GM19455 (cell line): ENCODE data around the gene ARRDC2.
A peak's percentile ranks its signal among the peaks of the same experiment; 100 is the strongest.
"Not testable (repeated sequence)": the region's sequence is repeated elsewhere in the genome, so short reads cannot be mapped to it uniquely, and the experiment has no call there.

Source experiments
- ATAC-seq: cut with Tn5 transposase; IDR thresholded peaks from one replicate; pipeline ENCODE4 v1.9.1; 2021; ENCODE audit not compliant: unreplicated experiment

ARRDC2 gene

DNA sequence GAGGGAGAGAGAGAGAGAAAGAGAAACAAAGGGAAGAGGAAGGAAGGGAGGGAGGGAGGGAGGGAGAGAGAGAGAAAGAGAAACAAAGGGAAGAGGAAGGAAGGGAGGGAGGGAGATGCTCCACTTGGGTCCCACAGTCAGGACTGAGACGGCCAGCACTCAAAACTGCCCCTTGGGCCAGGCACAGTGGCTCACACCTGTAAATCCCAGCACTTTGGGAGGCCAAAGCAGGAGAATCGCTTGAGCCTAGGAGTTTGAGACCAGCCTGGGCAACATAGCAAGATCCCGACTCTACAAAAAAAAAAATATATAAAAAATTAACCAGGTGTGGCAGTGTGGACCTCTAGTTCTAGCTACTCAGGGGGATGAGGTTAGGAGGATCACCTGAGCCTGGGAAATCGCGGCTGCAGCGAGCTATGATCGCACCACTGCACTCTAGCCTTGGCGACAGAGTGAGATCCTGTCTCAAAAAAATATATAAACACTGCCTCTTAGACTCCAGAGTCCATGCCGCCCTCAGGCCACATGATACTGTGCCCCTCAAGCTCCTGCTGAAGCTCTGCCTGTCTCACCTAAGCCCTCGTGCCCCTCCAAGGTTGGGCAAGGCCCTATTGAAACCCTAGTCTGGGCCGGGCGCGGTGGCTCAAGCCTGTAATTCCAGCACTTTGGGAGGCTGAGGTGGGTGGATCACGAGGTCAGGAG is 8.4 kb downstream of the ARRDC2 start:
- ATAC-seq, result no peak

- no peak for ATAC-seq
Observed at GRCh38 chr19:18017275-18018083, 9.5 kb downstream of the ARRDC2 start.

DNA sequence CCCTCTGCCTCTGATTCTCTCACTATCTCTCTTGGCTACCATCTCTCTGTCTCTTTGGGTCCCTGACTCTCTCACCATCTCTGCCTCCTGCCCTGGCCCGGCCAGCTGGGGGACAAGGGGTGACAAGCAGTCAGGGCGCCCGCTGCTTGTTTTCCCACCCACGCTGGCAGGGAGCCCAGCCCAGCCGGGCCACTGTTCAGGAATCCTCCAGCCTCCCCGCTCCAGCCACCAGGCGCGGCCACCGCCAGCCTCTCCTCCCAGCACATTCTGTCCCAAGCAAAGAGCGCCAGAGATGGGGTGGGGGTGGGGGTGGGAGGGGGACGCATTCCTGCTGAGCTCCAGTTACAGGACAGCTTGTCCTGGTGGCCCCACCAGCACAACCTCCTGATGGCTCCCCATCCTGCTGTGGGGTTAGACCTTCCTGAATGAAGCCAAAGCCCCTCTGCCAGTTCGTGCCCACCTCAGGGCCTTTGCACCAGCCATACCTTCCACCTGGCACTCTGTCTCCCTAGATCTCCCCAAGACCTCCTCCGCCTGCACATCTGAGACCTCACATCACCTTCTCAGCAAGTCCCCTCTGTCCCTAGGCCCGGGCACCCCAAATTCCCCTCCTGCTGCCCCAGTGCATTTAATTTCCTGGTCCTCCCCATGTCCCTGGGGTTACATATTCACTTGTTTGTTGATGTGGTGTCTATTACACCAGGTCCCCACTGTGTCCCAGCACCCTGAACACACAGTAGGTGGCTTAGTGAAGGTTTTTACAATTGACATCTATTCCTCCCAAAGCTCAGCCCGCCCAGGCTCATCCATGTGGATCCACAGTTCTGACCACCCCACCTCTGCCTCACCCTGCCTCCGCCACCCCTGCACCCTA is 12.5 kb downstream of the ARRDC2 start:
- ATAC-seq, result no peak

DNA sequence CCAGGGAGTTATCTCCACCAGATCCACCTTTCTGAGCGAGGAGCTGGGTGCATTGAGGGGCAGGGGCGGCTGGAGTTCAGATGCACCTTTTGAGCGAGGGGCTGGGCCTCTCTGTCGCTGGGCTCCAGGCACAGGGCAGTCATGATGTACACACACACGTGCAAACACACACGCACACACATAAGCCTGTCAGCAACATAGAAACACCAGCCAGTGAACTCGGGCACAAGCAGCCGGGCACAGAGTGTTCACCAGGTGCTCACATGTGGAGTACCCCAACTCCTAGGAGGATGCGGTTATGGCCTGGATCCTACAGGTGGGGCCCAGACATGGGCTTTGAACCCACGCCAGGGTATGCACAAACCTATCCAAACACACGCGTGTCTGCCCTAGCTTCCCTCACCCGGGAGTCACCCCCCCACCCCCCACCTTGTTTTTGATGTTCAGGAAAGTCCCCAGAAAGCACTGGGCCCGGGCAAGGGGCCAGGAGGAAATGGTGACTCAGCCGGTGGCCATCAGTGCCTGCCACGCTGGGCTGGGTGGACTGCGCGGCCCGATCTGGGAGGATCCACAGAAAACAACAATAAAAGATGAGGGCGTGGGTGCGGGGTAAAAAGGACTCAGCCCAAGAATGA is 13.3 kb downstream of the ARRDC2 start:
- ATAC-seq, result no peak

GRCh38 chr19:18023622-18024251 is 15.8 kb downstream of the ARRDC2 start:
- ATAC-seq, result no peak

DNA sequence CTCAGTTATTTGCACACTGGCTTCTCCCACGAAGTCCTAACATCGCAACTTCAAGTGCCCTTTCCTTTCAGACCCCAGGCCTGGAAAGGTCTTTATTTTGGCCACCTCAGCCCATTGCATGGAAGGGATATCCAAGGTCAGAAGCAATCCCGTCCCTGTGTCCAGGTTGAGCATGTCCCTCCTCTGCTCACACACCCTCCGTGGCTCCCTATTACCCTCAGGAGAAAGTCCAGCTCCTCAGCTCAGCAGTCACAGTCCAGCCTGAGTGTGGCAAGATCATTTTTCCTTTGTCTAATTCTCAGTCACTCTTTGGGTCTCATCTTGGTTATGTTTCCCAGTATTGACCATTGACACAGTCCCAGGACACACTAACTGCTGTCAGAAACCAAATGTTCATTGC is 19.2 kb downstream of the ARRDC2 start:
- no peak for ATAC-seq

- ATAC-seq, result no peak
Observed at GRCh38 chr19:18029617-18030338, 21.8 kb downstream of the ARRDC2 start.

- ATAC-seq, result not testable (repeated sequence)
Observed at GRCh38 chr19:18031401-18031800, 23.4 kb downstream of the ARRDC2 start.

- not testable (repeated sequence) for ATAC-seq
Observed at GRCh38 chr19:18032102-18032501, 24.1 kb downstream of the ARRDC2 start.

- no peak for ATAC-seq
Observed at GRCh38 chr19:18041054-18041453, 33.1 kb downstream of the ARRDC2 start.

DNA sequence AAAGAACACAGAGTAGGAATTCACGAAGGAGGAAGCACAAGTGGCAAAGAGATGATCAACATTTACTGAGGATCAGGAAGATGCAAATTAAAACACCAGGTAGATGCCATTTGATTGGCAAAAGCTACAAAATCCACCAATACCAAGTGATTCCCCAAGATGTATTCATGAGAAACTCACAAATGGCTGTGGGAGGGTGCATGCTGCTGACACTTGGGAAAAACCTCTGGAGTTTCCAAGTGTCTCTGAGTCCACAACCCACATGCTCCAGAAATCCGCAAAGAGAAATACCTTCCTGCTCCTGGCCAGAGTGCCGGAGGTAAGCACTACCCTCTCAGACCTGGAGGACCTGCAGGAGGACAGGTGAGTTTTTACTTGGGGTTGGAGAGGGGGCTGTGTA is 35.7 kb downstream of the ARRDC2 start:
- no peak for ATAC-seq

DNA sequence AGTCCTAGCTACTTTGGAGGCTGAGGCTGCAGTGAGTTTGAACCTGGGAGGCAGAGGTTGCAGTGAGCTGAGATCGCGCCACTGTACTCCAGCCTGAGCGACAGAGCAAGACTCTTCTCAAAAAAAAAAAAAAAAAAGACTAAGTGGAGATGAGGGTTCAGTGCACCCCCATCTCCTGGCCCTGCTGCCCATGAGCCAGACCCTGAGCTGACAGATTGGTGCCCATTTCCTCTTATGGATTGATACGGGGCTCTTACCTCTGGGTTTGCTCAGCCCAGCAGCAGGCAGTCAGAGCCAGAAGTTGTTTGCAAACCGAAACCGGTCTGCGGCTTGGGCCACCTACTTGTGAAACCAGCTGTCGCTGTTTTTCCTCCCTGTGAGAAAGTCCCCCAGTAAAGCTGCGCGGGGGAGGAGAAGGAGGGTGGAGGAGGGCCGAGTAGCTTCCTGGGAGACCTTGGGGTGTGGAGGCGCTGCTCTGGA is 36.9 kb downstream of the ARRDC2 start:
- ATAC-seq, result peak; percentile 86

DNA sequence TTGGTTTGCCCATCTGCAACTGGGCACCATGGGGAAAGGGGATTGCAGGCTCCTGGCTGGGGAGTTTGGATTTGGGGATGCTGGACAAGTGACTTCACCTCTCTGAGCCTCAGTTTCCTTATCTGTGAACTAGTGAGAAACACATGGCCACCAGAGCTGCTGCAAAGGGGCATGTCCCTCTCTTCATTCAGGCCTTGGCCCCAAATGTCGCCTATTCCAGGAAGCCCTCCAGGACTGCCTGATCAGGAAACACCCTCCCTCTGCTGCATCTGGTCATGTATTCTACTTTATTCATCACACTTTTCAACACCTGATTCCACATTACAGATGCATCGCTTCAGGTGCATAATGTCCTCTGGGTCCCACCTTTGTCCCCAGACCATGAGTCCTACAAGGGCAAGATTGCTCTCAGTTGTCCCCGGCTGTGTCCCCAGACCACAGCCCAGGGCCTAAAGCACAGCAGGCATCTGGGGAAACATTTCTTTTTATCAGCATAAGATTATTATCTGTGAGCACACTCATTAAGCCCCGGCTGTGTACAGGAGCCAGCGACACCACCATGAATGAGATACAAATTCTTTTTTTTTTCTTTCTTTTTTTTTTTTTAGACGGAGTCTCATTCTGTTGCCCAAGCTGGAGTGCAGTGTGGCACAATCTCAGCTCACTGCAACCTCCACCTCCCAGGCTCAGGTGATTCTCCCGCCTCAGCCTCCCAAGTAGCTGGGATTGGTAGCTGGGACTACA is 37.5 kb downstream of the ARRDC2 start:
- ATAC-seq, result peak; percentile 12

DNA sequence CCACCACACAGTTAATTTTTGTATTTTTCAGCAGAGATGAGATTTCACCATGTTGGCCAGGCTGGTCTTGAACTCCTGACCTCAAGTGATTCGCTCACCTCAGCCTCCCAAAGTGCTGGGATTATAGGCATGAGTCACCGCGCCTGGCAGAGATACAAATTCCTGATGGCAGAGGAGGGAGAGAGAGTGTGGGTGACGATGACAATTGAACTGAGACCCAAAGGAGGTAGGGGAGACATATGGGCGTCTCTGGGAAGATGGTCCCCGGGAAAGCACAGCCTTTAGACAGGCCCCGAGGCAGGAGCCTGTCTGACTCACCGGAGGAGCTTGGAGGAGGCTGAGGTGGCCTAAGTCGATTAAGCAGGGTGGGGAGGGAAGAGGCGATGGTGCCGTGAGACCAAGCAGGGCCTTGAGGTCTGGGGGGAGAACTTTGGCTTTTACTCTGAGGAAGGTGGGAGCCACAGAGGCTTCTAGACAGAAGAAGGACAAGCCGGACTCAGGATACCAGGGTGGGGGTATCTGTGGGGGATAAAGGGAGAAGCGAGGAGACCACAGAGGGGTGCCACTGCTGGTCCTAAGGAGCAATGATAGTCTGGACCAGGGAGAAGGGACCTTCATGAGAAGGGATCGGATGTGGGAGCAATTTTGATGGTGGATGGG is 38.2 kb downstream of the ARRDC2 start:
- ATAC-seq, result no peak

GRCh38 chr19:18049385-18049784 is 41.4 kb downstream of the ARRDC2 start:
- no peak for ATAC-seq

GRCh38 chr19:18051887-18052286 is 43.9 kb downstream of the ARRDC2 start:
- ATAC-seq, result no peak

- no peak for ATAC-seq
Observed at GRCh38 chr19:18053576-18054219, 45.7 kb downstream of the ARRDC2 start.

DNA sequence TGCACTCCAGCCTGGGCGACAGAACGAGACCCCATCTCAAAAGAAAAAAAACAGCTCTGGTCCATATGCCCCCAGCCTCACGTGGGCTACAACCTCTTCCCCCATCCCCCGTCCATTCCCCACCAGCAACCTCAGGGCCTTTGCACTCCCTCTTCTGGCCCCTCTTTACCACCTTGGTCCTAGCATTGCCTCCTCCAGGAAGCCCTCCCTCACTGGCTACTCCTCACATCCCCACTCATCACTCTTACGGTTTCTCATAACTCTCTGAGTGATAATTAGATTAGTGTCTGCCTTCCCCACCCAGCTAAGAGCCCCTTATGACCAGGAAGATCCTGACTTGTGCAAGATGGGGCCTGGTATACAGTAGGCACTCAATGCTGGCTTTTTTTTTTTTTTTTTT is 48.0 kb downstream of the ARRDC2 start:
- ATAC-seq, result no peak
